Left ventricle myocardium inferior (tissue), 1 donor: ENCODE results near the gene SERPINB12. TPM values are rescaled to one million over a fixed set of nuclear protein-coding genes. Genes with fewer than 3 reads are reported as not detected.

Experiments
- DNase-seq: peaks from one replicate; pipeline ENCODE4 v3.0.0-alpha.2; 2020
- H3K27ac ChIP-seq: fragments of 200-600 bp; replicated peaks from 2 replicates; pipeline ENCODE4 v1.8.0; 2021
- H3K27me3 ChIP-seq: fragments of 200-600 bp; 2 replicates; pipeline ENCODE4 v1.8.0; 2021; ENCODE audit warnings: low read depth
- H3K36me3 ChIP-seq: fragments of 200-600 bp; 2 replicates; pipeline ENCODE4 v1.8.0; 2021
- H3K4me1 ChIP-seq: fragments of 200-600 bp; 2 replicates; pipeline ENCODE4 v1.8.0; 2021
- H3K4me3 ChIP-seq: fragments of 200-600 bp; 2 replicates; pipeline ENCODE4 v1.8.0; 2021; ENCODE audit warnings: mild to moderate bottlenecking, moderate library complexity
- H3K9me3 ChIP-seq: fragments of 200-600 bp; replicated peaks from 2 replicates; pipeline ENCODE4 v1.8.0; 2021
- CTCF ChIP-seq: fragments of 200-600 bp; IDR thresholded peaks from 2 replicates; pipeline ENCODE4 v1.8.0; 2021; ENCODE audit warnings: antibody characterized with exemption, mild to moderate bottlenecking, borderline replicate concordance
- intact Hi-C: fragments of 100-400 bp; cut with micrococcal nuclease; formaldehyde crosslinking; loops from one replicate; pipeline ENCODE4 v1.11.0; 2022
- total RNA-seq: library from RNA; stranded (reverse); fragmentation: NEBNext Ultra II Directional; extraction: Animal tissue kit (Norgen Biotek cat#: 25700); gene quantifications from one replicate; pipeline ENCODE4 v1.2.1, GENCODE V29; 2021
- donor health status: DM: no; HTN: yes; CAD: no; lungs with severe emphysema.

The SERPINB12 gene
- total RNA-seq, 1 donor from 2014 or later, result not detected

GRCh38 chr18:63586966-63587365 lies 44.8 kb downstream of the SERPINB12 start, which contains the start of gene SERPINB13:
SERPINB13 (plus strand) TSS chr18:63587343; CDS start chr18:63588668, 1,325 bp downstream.
- Histone ChIP-seq H3K4me3 (no peak within 1 kb of the TSS), H3K9me3 (no peaks in the 10 kb centered on the region), H3K4me1 (no peaks in the 10 kb centered on the region), H3K36me3 (no peaks in the 10 kb centered on the region), H3K27me3 (peaks cover 22% of the 10 kb centered on the region), H3K27ac (no peak within 1 kb of the TSS)
- intact Hi-C loops, result no loop called here
- no peak for TF ChIP-seq CTCF
- no peak for DNase-seq

GRCh38 chr18:63588909-63589308 lies 46.7 kb downstream of the SERPINB12 start:
- Histone ChIP-seq H3K27me3 (peaks cover 13% of the 10 kb centered on the region), H3K9me3 (no peaks in the 10 kb centered on the region), H3K27ac (no peak overlapping the region), H3K4me1 (no peaks in the 10 kb centered on the region), H3K4me3 (no peak overlapping the region), H3K36me3 (no peaks in the 10 kb centered on the region)
- TF ChIP-seq CTCF, result no peak
- intact Hi-C loops, result no loop called here
- no peak for DNase-seq

GRCh38 chr18:63590373-63590772 lies 48.2 kb downstream of the SERPINB12 start:
- TF ChIP-seq CTCF, result no peak
- intact Hi-C loops, result no loop called here
- H3K4me3 ChIP-seq, result no peak overlapping the region
- H3K36me3 ChIP-seq, result no peaks in the 10 kb centered on the region
- H3K9me3 ChIP-seq, result no peaks in the 10 kb centered on the region
- H3K27me3 ChIP-seq, result peaks cover 4% of the 10 kb centered on the region
- DNase-seq, result no peak
- no peak overlapping the region for H3K27ac ChIP-seq
- H3K4me1 ChIP-seq, result no peaks in the 10 kb centered on the region

- intact Hi-C loops, result no loop called here
- Histone ChIP-seq H3K27ac (no peak overlapping the region), H3K4me1 (no peaks in the 10 kb centered on the region), H3K36me3 (no peaks in the 10 kb centered on the region), H3K4me3 (no peak overlapping the region), H3K27me3 (peaks cover 4% of the 10 kb centered on the region), H3K9me3 (no peaks in the 10 kb centered on the region)
- no peak for DNase-seq
- TF ChIP-seq CTCF, result no peak
These were observed 49.0 kb downstream of the SERPINB12 start for GRCh38 chr18:63590966-63591695.

- intact Hi-C loops, result no loop called here
- peaks cover 4% of the 10 kb centered on the region for H3K27me3 ChIP-seq
- TF ChIP-seq CTCF, result no peak
These were observed 49.6 kb downstream of the SERPINB12 start for GRCh38 chr18:63591725-63592124.

More at GRCh38 chr18:63591725-63592124, 49.6 kb downstream of the SERPINB12 start:
- Histone ChIP-seq H3K4me1 (no peaks in the 10 kb centered on the region), H3K36me3 (no peaks in the 10 kb centered on the region), H3K4me3 (no peak overlapping the region), H3K9me3 (no peaks in the 10 kb centered on the region), H3K27ac (no peak overlapping the region)
- no peak for DNase-seq
